LoVo (cell line): ENCODE data around the gene CMTM8.
A peak's percentile ranks its signal among the peaks of the same experiment; 100 is the strongest.

Experiments
- DNase-seq: peaks from one replicate; pipeline ENCODE4 v3.0.0-alpha.2; 2016; ENCODE audit warnings: low spot score

Gene CMTM8

GRCh38 chr3:32309654-32310242, 71.3 kb downstream of the CMTM8 start:
- DNase-seq = no peak

- no peak for DNase-seq
Observed at GRCh38 chr3:32310336-32310735, 71.9 kb downstream of the CMTM8 start.

GRCh38 chr3:32310918-32311839, 72.7 kb downstream of the CMTM8 start:
- no peak for DNase-seq

GRCh38 chr3:32312251-32312650, 73.8 kb downstream of the CMTM8 start:
- DNase-seq = no peak

- DNase-seq = no peak
Observed at GRCh38 chr3:32313169-32313568, 74.7 kb downstream of the CMTM8 start.

GRCh38 chr3:32313723-32314473, 75.4 kb downstream of the CMTM8 start:
- DNase-seq = peak; percentile 51

- no peak for DNase-seq
Observed at GRCh38 chr3:32315441-32315840, 77.0 kb downstream of the CMTM8 start.

- no peak for DNase-seq
Observed at GRCh38 chr3:32316319-32316718, 77.8 kb downstream of the CMTM8 start.

GRCh38 chr3:32316976-32317375, 78.5 kb downstream of the CMTM8 start:
- DNase-seq = no peak

GRCh38 chr3:32319607-32320006, 81.1 kb downstream of the CMTM8 start:
- DNase-seq = no peak

GRCh38 chr3:32320080-32320479, 81.6 kb downstream of the CMTM8 start:
- no peak for DNase-seq

GRCh38 chr3:32321095-32321790, 82.8 kb downstream of the CMTM8 start:
- DNase-seq = no peak

- DNase-seq = no peak
Observed at GRCh38 chr3:32322311-32322710, 83.8 kb downstream of the CMTM8 start.

- DNase-seq = no peak
Observed at GRCh38 chr3:32323604-32324003, 85.1 kb downstream of the CMTM8 start.

- DNase-seq = no peak
Observed at GRCh38 chr3:32325201-32325600, 86.7 kb downstream of the CMTM8 start.

- no peak for DNase-seq
Observed at GRCh38 chr3:32325927-32326326, 87.4 kb downstream of the CMTM8 start.

GRCh38 chr3:32326795-32327194, 88.3 kb downstream of the CMTM8 start:
- no peak for DNase-seq

GRCh38 chr3:32334675-32335074, 96.2 kb downstream of the CMTM8 start:
- no peak for DNase-seq

GRCh38 chr3:32335365-32336112, 97.1 kb downstream of the CMTM8 start:
- DNase-seq = no peak

- DNase-seq = no peak
Observed at GRCh38 chr3:32336113-32336498, 97.6 kb downstream of the CMTM8 start.

GRCh38 chr3:32337505-32337904, 99.0 kb downstream of the CMTM8 start:
- DNase-seq = no peak

GRCh38 chr3:32340039-32340438, 101.6 kb downstream of the CMTM8 start:
- no peak for DNase-seq
